HepG2 (cell line): Measurements from ENCODE around the gene RPS5. TPM values are rescaled to one million over a fixed set of nuclear protein-coding genes. Genes with fewer than 3 reads are reported as not detected.

Experiments used
- ATF6 ChIP-seq: sonication (generic); formaldehyde crosslinking; conservative IDR thresholded peaks from 2 replicates; pipeline ENCODE4 v1.4.0; 2020; ENCODE audit warnings: missing genetic modification reagents
- CCAR2 ChIP-seq: fragments of 200-400 bp; formaldehyde crosslinking; optimal IDR thresholded peaks from 2 replicates; pipeline ENCODE3; 2018; ENCODE audit warnings: low read depth, mild to moderate bottlenecking, low read length, moderate library complexity
- CEBPZ ChIP-seq: IDR thresholded peaks from 2 replicates; pipeline ENCODE4 v1.6.1; 2012; ENCODE audit warnings: low read length, improper control_type of control experiment
- CREB1 ChIP-seq, 2 experiments: fragments of 450-650 bp in 1 of 2; IDR thresholded peaks; 2 replicates each; pipeline ENCODE4 v1.6.1; 2016 to 2017; ENCODE audit warnings: control low read depth in 1 of 2, mild to moderate bottlenecking in 1 of 2, missing compliant biosample characterization in 1 of 2, missing genetic modification characterization in 1 of 2
- DPF2 ChIP-seq: sonication (generic); formaldehyde crosslinking; IDR thresholded peaks from 2 replicates; pipeline ENCODE4 v1.4.0; 2020; ENCODE audit warnings: mild to moderate bottlenecking, low read depth, missing genetic modification reagents, borderline replicate concordance
- KDM5A ChIP-seq: fragments of 200-600 bp; sonication (generic); IDR thresholded peaks from 2 replicates; pipeline ENCODE4 v1.7.0; 2018; ENCODE audit warnings: antibody characterized with exemption, mild to moderate bottlenecking, low read length, borderline replicate concordance
- KLF9 ChIP-seq: IDR thresholded peaks from 2 replicates; pipeline ENCODE4 v1.6.1; 2016; ENCODE audit warnings: low read depth
- MLLT10 ChIP-seq: sonication (generic); formaldehyde crosslinking; IDR thresholded peaks from 2 replicates; pipeline ENCODE4 v1.4.0; 2020; ENCODE audit warnings: missing genetic modification reagents
- NFE2L2 ChIP-seq: fragments of 150-350 bp; IDR thresholded peaks from 2 replicates; pipeline ENCODE4 v1.6.1; 2014; ENCODE audit warnings: low read length
- NR2F2 ChIP-seq: IDR thresholded peaks from 2 replicates; pipeline ENCODE4 v1.6.1; 2012; ENCODE audit warnings: low read depth, inconsistent platforms, borderline replicate concordance
- TBX3 ChIP-seq: fragments of 450-650 bp; IDR thresholded peaks from 2 replicates; pipeline ENCODE4 v1.6.1; 2017; ENCODE audit warnings: antibody characterized with exemption, mild to moderate bottlenecking, inconsistent platforms, borderline replicate concordance
- ZBTB37 ChIP-seq: sonication (generic); formaldehyde crosslinking; IDR thresholded peaks from 2 replicates; pipeline ENCODE4 v1.4.0; 2020; ENCODE audit warnings: mild to moderate bottlenecking, missing genetic modification reagents
- ZNF382 ChIP-seq: sonication (generic); formaldehyde crosslinking; IDR thresholded peaks from 2 replicates; pipeline ENCODE4 v1.5.0; 2020; ENCODE audit warnings: missing genetic modification reagents, mild to moderate bottlenecking, borderline replicate concordance
- ZNF530 ChIP-seq: sonication (generic); formaldehyde crosslinking; IDR thresholded peaks from 2 replicates; pipeline ENCODE4 v1.5.0; 2020; ENCODE audit warnings: low read depth, mild to moderate bottlenecking, missing genetic modification reagents
- polyA plus RNA-seq, 8 experiments: library from polyadenylated mRNA; depleted of rRNA in 3 of 8; stranded (reverse) in 7 of 8; unstranded in 1 of 8; fragments of >200 nt; fragmentation: Illumina TruSeq in 4 of 8; extraction: Trizol in 4 of 8; gene quantifications; 2 replicates each; pipeline versions ENCODE4 v1.2.1 to v1.2.3, GENCODE V29; 2011 to 2016; ENCODE audit warnings: low read depth in 4 of 8, missing spikeins in 1 of 8, mixed read lengths in 1 of 8; ENCODE audit not compliant: insufficient read depth in 1 of 8
- total RNA-seq, 5 experiments: library from RNA; depleted of rRNA; stranded (reverse); fragments of >200 nt; fragmentation: Illumina TruSeq; extraction: Trizol; gene quantifications; 2 replicates each; pipeline ENCODE4 v1.2.3, GENCODE V29; 2016; ENCODE audit warnings: low read depth in 1 of 5
- TF ChIP-seq, protein P1 (sequence below): sonication (generic); formaldehyde crosslinking; IDR thresholded peaks from 2 replicates; pipeline ENCODE4 v1.9.0; 2021; ENCODE audit warnings: missing genetic modification reagents, borderline replicate concordance
- TF ChIP-seq, protein P2 (sequence below): sonication (generic); formaldehyde crosslinking; IDR thresholded peaks from 2 replicates; pipeline ENCODE4 v1.4.0; 2020; ENCODE audit warnings: missing genetic modification reagents

The RPS5 gene
- total and polyA plus RNA-seq, 2 of the 13 experiments (the other 11 are each of a cell fraction or from before 2014, with no cell fraction given), result 1,544 to 4,408 TPM

DNA sequence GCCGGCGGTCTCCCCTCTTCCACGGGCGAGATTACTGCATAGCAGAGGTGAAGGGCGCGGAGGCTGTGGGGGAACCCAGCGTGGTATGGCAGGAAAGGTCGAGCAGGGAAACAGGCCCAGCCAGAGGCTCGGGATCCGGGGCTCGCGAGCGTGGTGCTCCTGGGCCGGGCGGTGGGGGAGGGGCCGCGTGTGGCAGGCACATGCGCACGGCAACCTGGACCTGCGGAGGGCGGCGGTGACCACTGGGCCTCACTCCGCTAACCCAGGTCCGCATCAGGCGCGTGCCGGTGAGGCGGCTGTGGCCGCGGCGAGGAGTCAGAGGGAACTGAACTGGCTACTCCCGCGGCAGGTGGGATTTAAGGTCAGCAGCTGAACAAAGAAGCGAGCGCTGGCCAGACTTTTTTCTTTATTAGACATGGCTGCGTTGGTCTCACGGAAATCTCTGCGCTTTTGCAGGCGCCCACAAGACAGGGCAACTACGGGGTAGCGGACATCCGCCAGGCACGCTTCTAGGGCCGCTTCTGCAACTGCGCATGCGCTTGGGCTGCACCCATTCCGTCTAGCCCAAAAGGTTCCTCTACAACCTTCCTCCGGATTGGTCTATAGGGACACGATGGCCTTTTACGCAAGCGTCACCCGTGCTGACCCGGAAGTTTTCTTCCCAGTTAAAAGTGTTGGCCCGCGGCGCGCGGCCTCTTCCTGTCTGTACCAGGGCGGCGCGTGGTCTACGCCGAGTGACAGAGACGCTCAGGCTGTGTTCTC, at the start of gene RPS5 (continued):
- TF ChIP-seq, protein P1, sequence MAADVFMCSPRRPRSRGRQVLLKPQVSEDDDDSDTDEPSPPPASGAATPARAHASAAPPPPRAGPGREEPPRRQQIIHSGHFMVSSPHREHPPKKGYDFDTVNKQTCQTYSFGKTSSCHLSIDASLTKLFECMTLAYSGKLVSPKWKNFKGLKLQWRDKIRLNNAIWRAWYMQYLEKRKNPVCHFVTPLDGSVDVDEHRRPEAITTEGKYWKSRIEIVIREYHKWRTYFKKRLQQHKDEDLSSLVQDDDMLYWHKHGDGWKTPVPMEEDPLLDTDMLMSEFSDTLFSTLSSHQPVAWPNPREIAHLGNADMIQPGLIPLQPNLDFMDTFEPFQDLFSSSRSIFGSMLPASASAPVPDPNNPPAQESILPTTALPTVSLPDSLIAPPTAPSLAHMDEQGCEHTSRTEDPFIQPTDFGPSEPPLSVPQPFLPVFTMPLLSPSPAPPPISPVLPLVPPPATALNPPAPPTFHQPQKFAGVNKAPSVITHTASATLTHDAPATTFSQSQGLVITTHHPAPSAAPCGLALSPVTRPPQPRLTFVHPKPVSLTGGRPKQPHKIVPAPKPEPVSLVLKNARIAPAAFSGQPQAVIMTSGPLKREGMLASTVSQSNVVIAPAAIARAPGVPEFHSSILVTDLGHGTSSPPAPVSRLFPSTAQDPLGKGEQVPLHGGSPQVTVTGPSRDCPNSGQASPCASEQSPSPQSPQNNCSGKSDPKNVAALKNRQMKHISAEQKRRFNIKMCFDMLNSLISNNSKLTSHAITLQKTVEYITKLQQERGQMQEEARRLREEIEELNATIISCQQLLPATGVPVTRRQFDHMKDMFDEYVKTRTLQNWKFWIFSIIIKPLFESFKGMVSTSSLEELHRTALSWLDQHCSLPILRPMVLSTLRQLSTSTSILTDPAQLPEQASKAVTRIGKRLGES, result no peak
- no peak; the same call in 1 of the 2 replicates for TF ChIP-seq NR2F2
- no peak for TF ChIP-seq CCAR2
- no peak for TF ChIP-seq ATF6 (CRISPR knock-in tag)
- peak; percentile 88 for TF ChIP-seq CREB1 (IDR thresholded peaks at IDR 0.05)
- TF ChIP-seq CREB1 (CRISPR knock-in tag; IDR thresholded peaks at IDR 0.05), result peak; percentile 95
- TF ChIP-seq KLF9 (CRISPR knock-in tag), result no peak
- TF ChIP-seq, protein P2, sequence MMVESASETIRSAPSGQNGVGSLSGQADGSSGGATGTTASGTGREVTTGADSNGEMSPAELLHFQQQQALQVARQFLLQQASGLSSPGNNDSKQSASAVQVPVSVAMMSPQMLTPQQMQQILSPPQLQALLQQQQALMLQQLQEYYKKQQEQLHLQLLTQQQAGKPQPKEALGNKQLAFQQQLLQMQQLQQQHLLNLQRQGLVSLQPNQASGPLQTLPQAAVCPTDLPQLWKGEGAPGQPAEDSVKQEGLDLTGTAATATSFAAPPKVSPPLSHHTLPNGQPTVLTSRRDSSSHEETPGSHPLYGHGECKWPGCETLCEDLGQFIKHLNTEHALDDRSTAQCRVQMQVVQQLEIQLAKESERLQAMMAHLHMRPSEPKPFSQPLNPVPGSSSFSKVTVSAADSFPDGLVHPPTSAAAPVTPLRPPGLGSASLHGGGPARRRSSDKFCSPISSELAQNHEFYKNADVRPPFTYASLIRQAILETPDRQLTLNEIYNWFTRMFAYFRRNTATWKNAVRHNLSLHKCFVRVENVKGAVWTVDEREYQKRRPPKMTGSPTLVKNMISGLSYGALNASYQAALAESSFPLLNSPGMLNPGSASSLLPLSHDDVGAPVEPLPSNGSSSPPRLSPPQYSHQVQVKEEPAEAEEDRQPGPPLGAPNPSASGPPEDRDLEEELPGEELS (CRISPR knock-in tag), result 0 out of 2 replicates have a peak, but pooled peaks have one; percentile 14
- TF ChIP-seq TBX3, result no peak
- TF ChIP-seq ZNF530 (CRISPR knock-in tag), result 0 out of 2 replicates have a peak, but pooled peaks have one; percentile 38
- TF ChIP-seq NFE2L2, result no peak
- TF ChIP-seq CEBPZ, result no peak
- TF ChIP-seq ZNF382 (CRISPR knock-in tag), result no peak
- no peak for TF ChIP-seq ZBTB37 (CRISPR knock-in tag)
- no peak for TF ChIP-seq MLLT10
- no peak; the same call in 1 of the 2 replicates for TF ChIP-seq KDM5A
- TF ChIP-seq DPF2 (CRISPR knock-in tag), result no peak
